ENCODE data around the gene CCSAP.
"Not testable (repeated sequence)": the region's sequence is repeated elsewhere in the genome, so short reads cannot be mapped to it uniquely, and the experiment has no call there.

CCSAP gene

GRCh38 chr1:229342656-229343569 lies at the start of gene CCSAP:
CCSAP (minus strand) TSS chr1:229343047; CDS start chr1:229342465, 582 bp downstream.
- peak; percentile 26 to 39 for DNase-seq

GRCh38 chr1:229390130-229390529 lies 47.3 kb upstream of the CCSAP start:
- DNase-seq, result no peak

- DNase-seq, result peak; percentile 69 to 79
Measured at GRCh38 chr1:229388897-229389580, 46.2 kb upstream of the CCSAP start.

- DNase-seq, result no peak
Measured at GRCh38 chr1:229385853-229386456, 43.1 kb upstream of the CCSAP start.

- no peak for DNase-seq
Measured at GRCh38 chr1:229384822-229385221, 42.0 kb upstream of the CCSAP start.

- DNase-seq, result no peak
Measured at GRCh38 chr1:229383961-229384360, 41.1 kb upstream of the CCSAP start.

GRCh38 chr1:229383188-229383587 lies 40.3 kb upstream of the CCSAP start:
- no peak for DNase-seq

GRCh38 chr1:229381234-229381633 lies 38.4 kb upstream of the CCSAP start:
- DNase-seq, result no peak

- DNase-seq, result no peak
Measured at GRCh38 chr1:229380536-229381160, 37.8 kb upstream of the CCSAP start.

- no peak for DNase-seq
Measured at GRCh38 chr1:229379846-229380245, 37.0 kb upstream of the CCSAP start.

GRCh38 chr1:229378586-229379367 lies 35.9 kb upstream of the CCSAP start:
- no peak for DNase-seq

- not testable (repeated sequence) for DNase-seq
Measured at GRCh38 chr1:229378035-229378434, 35.2 kb upstream of the CCSAP start.

GRCh38 chr1:229377429-229377828 lies 34.6 kb upstream of the CCSAP start:
- no peak for DNase-seq

- no peak for DNase-seq
Measured at GRCh38 chr1:229376521-229376920, 33.7 kb upstream of the CCSAP start.

GRCh38 chr1:229374485-229374884 lies 31.6 kb upstream of the CCSAP start:
- DNase-seq, result no peak

- DNase-seq, result no peak
Measured at GRCh38 chr1:229373395-229373794, 30.5 kb upstream of the CCSAP start.

GRCh38 chr1:229372251-229372650 lies 29.4 kb upstream of the CCSAP start:
- no peak for DNase-seq

GRCh38 chr1:229371624-229372023 lies 28.8 kb upstream of the CCSAP start:
- DNase-seq, result no peak

GRCh38 chr1:229370601-229371021 lies 27.8 kb upstream of the CCSAP start:
- DNase-seq, result no peak

- no peak for DNase-seq
Measured at GRCh38 chr1:229368347-229368746, 25.5 kb upstream of the CCSAP start.

GRCh38 chr1:229365569-229365968 lies 22.7 kb upstream of the CCSAP start:
- peak; percentile 64 to 67 for DNase-seq
